IMR-90 (cell line): ENCODE measurements around the gene FLT3LG. TPM values are rescaled to one million over a fixed set of nuclear protein-coding genes. Genes with fewer than 3 reads are reported as not detected.

ENCODE experiments used
- ATAC-seq: fragments of 200-7000 bp; cut with Tn5 transposase; 2 replicates; pipeline ENCODE4 v1.9.1; 2020; ENCODE audit warnings: low read depth, mild to moderate bottlenecking, moderate library complexity
- BruUV-seq: library from RNA; stranded (reverse); fragments of 400-500 nt; replicated peaks from 2 replicates; lab custom pipeline; 2021; lab: Mats Ljungman, UMichigan
- CTCF ChIA-PET: fragments of 300-600 bp; formaldehyde crosslinking; extraction: SDS; loops from one replicate; lab custom pipeline; 2021; ENCODE audit warnings: antibody characterized with exemption; lab: Yijun Ruan, JAX
- POLR2A ChIA-PET: fragments of 300-600 bp; sonication (Branson Sonifier 250); formaldehyde crosslinking; loops from one replicate; lab custom pipeline; 2022; ENCODE audit warnings: antibody characterized with exemption; ENCODE audit not compliant: unreplicated experiment; lab: Charles Lee
- DNase-seq: peaks from one replicate; pipeline ENCODE4 v3.0.0; 2013
- H2AFZ ChIP-seq: replicated peaks from 2 replicates; pipeline ENCODE3; 2013; ENCODE audit warnings: low read length, mild to moderate bottlenecking; ENCODE audit not compliant: poor library complexity
- H2AK5ac ChIP-seq: 2 replicates; pipeline ENCODE4 v1.6.1; 2013; ENCODE audit warnings: low read depth, low read length, inconsistent platforms
- H2AK9ac ChIP-seq: replicated peaks from 2 replicates; pipeline ENCODE3; 2013; ENCODE audit warnings: mild to moderate bottlenecking, low read depth, low read length, moderate library complexity; ENCODE audit not compliant: poor library complexity
- H2BK120ac ChIP-seq: 2 replicates; pipeline ENCODE4 v1.6.1; 2013; ENCODE audit warnings: low read depth, low read length, inconsistent platforms
- H2BK15ac ChIP-seq: 3 replicates; pipeline ENCODE4 v1.6.1; 2013; ENCODE audit warnings: low read depth, low read length, inconsistent platforms
- H2BK20ac ChIP-seq: 2 replicates; pipeline ENCODE4 v1.6.1; 2013; ENCODE audit warnings: low read depth, mild to moderate bottlenecking, inconsistent platforms, low read length, moderate library complexity
- H2BK5ac ChIP-seq: 2 replicates; pipeline ENCODE4 v1.6.1; 2013; ENCODE audit warnings: mild to moderate bottlenecking, low read depth, low read length, inconsistent platforms; ENCODE audit not compliant: poor library complexity, severe bottlenecking
- H3K14ac ChIP-seq: replicated peaks from 2 replicates; pipeline ENCODE4 v1.6.1; 2013; ENCODE audit warnings: low read depth, low read length, inconsistent platforms
- H3K18ac ChIP-seq: 2 replicates; pipeline ENCODE4 v1.6.1; 2013; ENCODE audit warnings: low read depth, low read length, control low read depth
- H3K23ac ChIP-seq: 2 replicates; pipeline ENCODE4 v1.6.1; 2013; ENCODE audit warnings: low read depth, low read length, inconsistent platforms
- H3K27ac ChIP-seq: 2 replicates; pipeline ENCODE4 v1.5.1; 2013; ENCODE audit warnings: mild to moderate bottlenecking, control low read depth, low read length; ENCODE audit not compliant: insufficient read depth
- H3K27me3 ChIP-seq: 2 replicates; pipeline ENCODE4 v1.6.1; 2013; ENCODE audit warnings: low read length; ENCODE audit not compliant: control insufficient read depth, insufficient read depth
- H3K36me3 ChIP-seq: 2 replicates; pipeline ENCODE4 v1.6.1; 2013; ENCODE audit warnings: low read length, mixed read lengths; ENCODE audit not compliant: control insufficient read depth, insufficient read depth
- H3K4ac ChIP-seq: 2 replicates; pipeline ENCODE4 v1.6.1; 2013; ENCODE audit warnings: low read depth, low read length, inconsistent platforms
- H3K4me1 ChIP-seq: 2 replicates; pipeline ENCODE4 v1.6.1; 2013; ENCODE audit warnings: low read length, mixed read lengths; ENCODE audit not compliant: control insufficient read depth, insufficient read depth
- H3K4me2 ChIP-seq: 2 replicates; pipeline ENCODE4 v1.6.1; 2013; ENCODE audit warnings: low read depth, mild to moderate bottlenecking, control low read depth, low read length, moderate library complexity
- H3K4me3 ChIP-seq: 2 replicates; pipeline ENCODE4 v1.5.1; 2013; ENCODE audit warnings: low read depth, mild to moderate bottlenecking, control low read depth, low read length, moderate library complexity; ENCODE audit not compliant: insufficient read depth
- H3K56ac ChIP-seq: 2 replicates; pipeline ENCODE4 v1.6.1; 2013; ENCODE audit warnings: low read length, inconsistent platforms; ENCODE audit not compliant: insufficient read depth; ENCODE audit errors: extremely low read depth
- H3K79me1 ChIP-seq, 2 experiments: 2 replicates each; pipeline ENCODE4 v1.6.1; 2013; ENCODE audit warnings: low read length in 2 of 2, inconsistent platforms in 1 of 2, low read depth in 1 of 2
- H3K9ac ChIP-seq: 2 replicates; pipeline ENCODE4 v1.6.1; 2013; ENCODE audit warnings: low read depth, low read length, control low read depth
- H3K9me1 ChIP-seq: 2 replicates; pipeline ENCODE4 v1.6.1; 2013; ENCODE audit warnings: low read length, inconsistent platforms; ENCODE audit not compliant: insufficient read depth
- H3K9me3 ChIP-seq: 2 replicates; pipeline ENCODE4 v1.6.1; 2013; ENCODE audit warnings: low read length; ENCODE audit not compliant: control insufficient read depth, insufficient read depth
- H4K20me1 ChIP-seq: 2 replicates; pipeline ENCODE4 v1.6.1; 2013; ENCODE audit warnings: low read length, inconsistent platforms; ENCODE audit not compliant: insufficient read depth
- H4K5ac ChIP-seq: 2 replicates; pipeline ENCODE4 v1.6.1; 2013; ENCODE audit warnings: mild to moderate bottlenecking, low read depth, low read length, control low read depth
- H4K8ac ChIP-seq, 2 experiments: 2 replicates each; pipeline ENCODE4 v1.6.1; 2013; ENCODE audit warnings: low read depth in 2 of 2, low read length in 2 of 2, control low read depth in 1 of 2, inconsistent platforms in 1 of 2
- H4K91ac ChIP-seq: 2 replicates; pipeline ENCODE4 v1.6.1; 2013; ENCODE audit warnings: low read depth, low read length, inconsistent platforms; ENCODE audit not compliant: insufficient read depth
- BHLHE40 ChIP-seq: fragments of 150-350 bp; IDR thresholded peaks from 2 replicates; pipeline ENCODE4 v1.6.1; 2016; ENCODE audit warnings: mild to moderate bottlenecking, low read depth, low read length
- CEBPB ChIP-seq: IDR thresholded peaks from 2 replicates; pipeline ENCODE4 v1.6.1; 2012; ENCODE audit warnings: low read depth, low read length, improper control_type of control experiment
- FOS ChIP-seq: fragments of 150-350 bp; IDR thresholded peaks from 2 replicates; pipeline ENCODE4 v1.6.1; 2016; ENCODE audit warnings: low read depth, low read length
- MAFK ChIP-seq: IDR thresholded peaks from 2 replicates; pipeline ENCODE4 v1.6.1; 2012; ENCODE audit warnings: low read depth, low read length, improper control_type of control experiment
- MAZ ChIP-seq: IDR thresholded peaks from 2 replicates; pipeline ENCODE4 v1.6.1; 2012; ENCODE audit warnings: low read depth, mild to moderate bottlenecking, low read length, improper control_type of control experiment, moderate library complexity, borderline replicate concordance
- MXI1 ChIP-seq: IDR thresholded peaks from 2 replicates; pipeline ENCODE4 v1.6.1; 2012; ENCODE audit warnings: low read depth, mild to moderate bottlenecking, low read length, moderate library complexity, borderline replicate concordance
- NFE2L2 ChIP-seq: fragments of 150-350 bp; IDR thresholded peaks from 2 replicates; pipeline ENCODE4 v1.6.1; 2016; ENCODE audit warnings: low read depth, mild to moderate bottlenecking, low read length
- RAD21 ChIP-seq: IDR thresholded peaks from 2 replicates; pipeline ENCODE4 v1.6.1; 2012; ENCODE audit warnings: low read length, improper control_type of control experiment
- RCOR1 ChIP-seq: IDR thresholded peaks from 2 replicates; pipeline ENCODE4 v1.6.1; 2012; ENCODE audit warnings: mild to moderate bottlenecking, low read length, improper control_type of control experiment; ENCODE audit not compliant: insufficient replicate concordance
- RFX5 ChIP-seq: IDR thresholded peaks from 2 replicates; pipeline ENCODE4 v1.8.0; 2012; ENCODE audit warnings: low read depth, mild to moderate bottlenecking, low read length, moderate library complexity
- SMC3 ChIP-seq: fragments of 150-350 bp; IDR thresholded peaks from 2 replicates; pipeline ENCODE4 v1.6.1; 2016; ENCODE audit warnings: low read depth, mild to moderate bottlenecking, antibody characterized with exemption, low read length, moderate library complexity
- WGBS, 2 experiments: methylation state at CpG; one replicate each; pipeline versions ENCODE4 v1.1.5 to v1.1.7; 2013; ENCODE audit warnings: missing lambda C conversion rate in 2 of 2; ENCODE audit not compliant: insufficient read length in 1 of 2; ENCODE audit errors: extremely low coverage in 2 of 2; 5-methylcytosine and 5-hydroxymethylcytosine counted together
- dilution Hi-C: fragments of 300-500 bp; cut with HindIII; formaldehyde crosslinking; loops from one replicate; pipeline ENCODE4 v1.14.3; 2018; ENCODE audit warnings: low sequenced_read_pairs; ENCODE audit not compliant: unreplicated experiment
- in situ Hi-C: fragments of 300-500 bp; cut with MboI; formaldehyde crosslinking; loops from 3 replicates; pipeline ENCODE4 v1.14.3; 2019; ENCODE audit warnings: low sequenced_read_pairs, inconsistent platforms, mixed read lengths
- intact Hi-C: fragments of 100-400 bp; cut with micrococcal nuclease; formaldehyde crosslinking; loops from 2 replicates; pipeline ENCODE4 v1.10.0; 2022
- polyA plus RNA-seq, 3 experiments: library from polyadenylated mRNA; depleted of rRNA; stranded (reverse); fragments of >200 nt; gene quantifications; 2 replicates each; pipeline ENCODE4 v1.2.3, GENCODE V29; 2012; ENCODE audit warnings: low replicate concordance in 1 of 3
- total RNA-seq: library from RNA; depleted of rRNA; stranded (reverse); fragments of >200 nt; gene quantifications from 2 replicates; pipeline ENCODE4 v1.2.3, GENCODE V29; 2012
- TF ChIP-seq, protein P1 (sequence below): fragments of 150-350 bp; IDR thresholded peaks from 2 replicates; pipeline ENCODE4 v1.6.1; 2016; ENCODE audit warnings: low read depth, mild to moderate bottlenecking, low read length, moderate library complexity, borderline replicate concordance
- TF ChIP-seq, protein P2 (sequence below): conservative IDR thresholded peaks from 2 replicates; pipeline ENCODE4 v1.5.1; 2012; ENCODE audit warnings: mild to moderate bottlenecking, low read depth, low read length, improper control_type of control experiment
- TF ChIP-seq, protein P3 (sequence below): fragments of 150-350 bp; IDR thresholded peaks from 2 replicates; pipeline ENCODE4 v1.6.1; 2017; ENCODE audit warnings: mild to moderate bottlenecking, antibody characterized with exemption, low read length, low read depth

The FLT3LG gene
- total and polyA plus RNA-seq, 2 of the 4 experiments (the other 2 are of a cell fraction), result 0.90 to 8.3 TPM

DNA sequence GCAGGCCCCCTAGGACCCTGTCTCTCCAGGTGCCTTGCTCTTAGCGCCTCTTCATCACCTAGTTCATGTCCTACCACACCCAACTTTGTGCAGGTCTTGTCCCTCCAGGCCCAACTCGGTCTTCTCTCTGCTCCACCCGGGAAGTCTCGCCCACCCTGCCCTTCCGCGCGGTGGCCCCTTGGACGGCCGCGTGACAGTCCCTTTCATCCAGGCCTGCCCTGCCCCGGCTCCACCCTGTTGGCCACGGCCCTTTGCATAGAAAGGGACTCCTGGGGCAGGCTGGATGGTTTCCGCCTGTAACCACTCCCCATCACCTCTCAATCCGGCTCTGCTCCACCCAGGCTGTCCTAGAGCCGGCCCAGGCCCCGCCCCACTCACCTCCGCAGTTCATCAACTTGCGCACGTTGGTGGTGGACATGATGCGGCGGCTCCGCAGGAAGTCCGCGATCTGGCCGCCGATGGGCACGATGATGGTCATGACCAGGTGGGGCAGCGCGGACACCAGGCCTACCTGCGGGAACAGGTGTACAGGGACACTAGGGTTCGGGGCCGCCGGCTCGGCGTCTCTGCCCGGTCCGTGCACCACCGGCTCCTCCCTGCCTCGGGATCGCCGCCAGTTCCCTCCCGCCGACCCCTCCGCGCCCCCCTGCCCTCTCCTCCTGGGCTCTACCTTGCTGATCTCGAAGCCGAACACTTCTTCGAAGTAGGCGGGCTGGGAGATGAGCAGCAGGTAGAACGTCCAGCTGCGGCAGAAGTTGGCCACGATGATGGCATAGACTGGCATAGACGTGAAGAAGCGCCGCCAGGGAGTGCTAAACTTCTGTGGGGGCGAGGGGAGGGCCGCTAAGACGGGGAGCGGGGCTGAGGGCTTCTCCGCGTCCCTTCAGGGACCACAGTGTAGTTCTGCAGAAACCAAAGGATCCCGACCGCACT, 41.6 kb upstream of the FLT3LG start:
- Histone ChIP-seq H3K27ac (no peak overlapping the region), H2BK120ac (no peak overlapping the region), H3K23ac (no peak overlapping the region), H3K4me1 (no peaks in the 10 kb centered on the region), H3K56ac (no peak overlapping the region), H2AK9ac (peak overlapping the region; percentile 42), H3K18ac (no peak overlapping the region), H4K20me1 (no peaks in the 10 kb centered on the region), H2AFZ (no peak overlapping the region), H2BK5ac (no peak overlapping the region), H4K8ac (no peak overlapping the region), H3K79me1 (no peaks in the 10 kb centered on the region), H3K9me1 (no peaks in the 10 kb centered on the region), H3K4me3 (no peak overlapping the region), H3K27me3 (peaks cover 95% of the 10 kb centered on the region), H3K14ac (no peak overlapping the region), H3K4me2 (no peak overlapping the region), H3K9me3 (peaks cover 18% of the 10 kb centered on the region), H3K9ac (no peak overlapping the region), H2BK15ac (no peak overlapping the region), H2AK5ac (no peak overlapping the region), H4K91ac (no peak overlapping the region), H3K36me3 (no peaks in the 10 kb centered on the region), H3K4ac (no peak overlapping the region), H4K5ac (no peak overlapping the region), H2BK20ac (no peak overlapping the region)
- intact Hi-C loops, result no loop called here
- BruUV-seq, result no TSS peak
- ATAC-seq (no peak), DNase-seq (no peak)
- in situ Hi-C loops, result loop anchor here (10.0 kb wide), 1 partner anchor 168 kb away; no protein-coding TSS in a partner anchor
- CTCF ChIA-PET, result no interaction called here
- POLR2A ChIA-PET, result interaction anchor here (0.6 kb wide), 1 partner anchor 16 kb away, joined by 3 read pairs; no protein-coding TSS in a partner anchor
- WGBS, 2 experiments, result 9% methylated on average over 37 of the region's 63 CpGs; no CpG with 5 or more reads in 1 of the 2 experiments
- dilution Hi-C loops, result no loop called here
- TF ChIP-seq, protein P1, sequence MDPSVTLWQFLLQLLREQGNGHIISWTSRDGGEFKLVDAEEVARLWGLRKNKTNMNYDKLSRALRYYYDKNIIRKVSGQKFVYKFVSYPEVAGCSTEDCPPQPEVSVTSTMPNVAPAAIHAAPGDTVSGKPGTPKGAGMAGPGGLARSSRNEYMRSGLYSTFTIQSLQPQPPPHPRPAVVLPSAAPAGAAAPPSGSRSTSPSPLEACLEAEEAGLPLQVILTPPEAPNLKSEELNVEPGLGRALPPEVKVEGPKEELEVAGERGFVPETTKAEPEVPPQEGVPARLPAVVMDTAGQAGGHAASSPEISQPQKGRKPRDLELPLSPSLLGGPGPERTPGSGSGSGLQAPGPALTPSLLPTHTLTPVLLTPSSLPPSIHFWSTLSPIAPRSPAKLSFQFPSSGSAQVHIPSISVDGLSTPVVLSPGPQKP, result no peak
- TF ChIP-seq RCOR1, result no peak
- no peak for TF ChIP-seq CEBPB
- TF ChIP-seq NFE2L2, result no peak
- no peak for TF ChIP-seq RFX5
- no peak for TF ChIP-seq FOS
- TF ChIP-seq MXI1, result no peak
- TF ChIP-seq MAFK, result no peak
- TF ChIP-seq, protein P2, sequence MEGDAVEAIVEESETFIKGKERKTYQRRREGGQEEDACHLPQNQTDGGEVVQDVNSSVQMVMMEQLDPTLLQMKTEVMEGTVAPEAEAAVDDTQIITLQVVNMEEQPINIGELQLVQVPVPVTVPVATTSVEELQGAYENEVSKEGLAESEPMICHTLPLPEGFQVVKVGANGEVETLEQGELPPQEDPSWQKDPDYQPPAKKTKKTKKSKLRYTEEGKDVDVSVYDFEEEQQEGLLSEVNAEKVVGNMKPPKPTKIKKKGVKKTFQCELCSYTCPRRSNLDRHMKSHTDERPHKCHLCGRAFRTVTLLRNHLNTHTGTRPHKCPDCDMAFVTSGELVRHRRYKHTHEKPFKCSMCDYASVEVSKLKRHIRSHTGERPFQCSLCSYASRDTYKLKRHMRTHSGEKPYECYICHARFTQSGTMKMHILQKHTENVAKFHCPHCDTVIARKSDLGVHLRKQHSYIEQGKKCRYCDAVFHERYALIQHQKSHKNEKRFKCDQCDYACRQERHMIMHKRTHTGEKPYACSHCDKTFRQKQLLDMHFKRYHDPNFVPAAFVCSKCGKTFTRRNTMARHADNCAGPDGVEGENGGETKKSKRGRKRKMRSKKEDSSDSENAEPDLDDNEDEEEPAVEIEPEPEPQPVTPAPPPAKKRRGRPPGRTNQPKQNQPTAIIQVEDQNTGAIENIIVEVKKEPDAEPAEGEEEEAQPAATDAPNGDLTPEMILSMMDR, result no peak
- TF ChIP-seq, protein P3, sequence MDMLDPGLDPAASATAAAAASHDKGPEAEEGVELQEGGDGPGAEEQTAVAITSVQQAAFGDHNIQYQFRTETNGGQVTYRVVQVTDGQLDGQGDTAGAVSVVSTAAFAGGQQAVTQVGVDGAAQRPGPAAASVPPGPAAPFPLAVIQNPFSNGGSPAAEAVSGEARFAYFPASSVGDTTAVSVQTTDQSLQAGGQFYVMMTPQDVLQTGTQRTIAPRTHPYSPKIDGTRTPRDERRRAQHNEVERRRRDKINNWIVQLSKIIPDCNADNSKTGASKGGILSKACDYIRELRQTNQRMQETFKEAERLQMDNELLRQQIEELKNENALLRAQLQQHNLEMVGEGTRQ, result no peak
- no peak for TF ChIP-seq RAD21
- no peak for TF ChIP-seq SMC3
- no peak for TF ChIP-seq BHLHE40
- TF ChIP-seq MAZ, result no peak
